Body of pancreas (tissue), 4 donors: Measurements from ENCODE around the gene RNASE1.

Source experiments
- POLR2A ChIP-seq, 3 donors: fragments of 450-650 bp; IDR thresholded peaks; one replicate each; pipeline ENCODE4 v1.6.1; 2016; ENCODE audit warnings: antibody characterized with exemption in 3 of 3, mild to moderate bottlenecking in 2 of 3
- TF ChIP-seq, protein P1 (sequence below), 7 experiments: fragments of 450-650 bp in 4 of 7; fragments of 200-600 bp in 3 of 7; sonication (generic) in 3 of 7; IDR thresholded peaks; one replicate each; pipeline ENCODE4 v1.5.1; 2016 to 2019; ENCODE audit warnings: antibody characterized with exemption in 7 of 7

DNA sequence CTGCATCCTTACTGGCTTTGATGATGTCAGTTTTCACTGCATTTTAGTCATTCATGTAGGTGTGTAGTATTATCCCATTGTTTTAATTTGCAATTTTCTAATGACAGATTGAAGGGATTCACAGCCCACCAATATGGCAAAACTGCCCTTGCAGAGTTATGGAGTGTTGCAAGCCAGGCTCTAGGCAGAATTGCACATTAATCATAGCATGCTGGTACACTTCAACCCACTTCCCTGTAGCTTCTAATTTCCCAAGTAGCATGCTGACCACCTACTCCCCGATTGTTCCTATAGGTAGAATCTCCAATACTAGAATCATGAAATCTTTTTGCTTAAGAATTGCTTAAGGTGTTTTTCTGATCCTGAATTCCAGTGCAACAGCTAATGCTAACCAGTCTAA is 26.7 kb downstream of the RNASE1 start:
- TF ChIP-seq, protein P1, sequence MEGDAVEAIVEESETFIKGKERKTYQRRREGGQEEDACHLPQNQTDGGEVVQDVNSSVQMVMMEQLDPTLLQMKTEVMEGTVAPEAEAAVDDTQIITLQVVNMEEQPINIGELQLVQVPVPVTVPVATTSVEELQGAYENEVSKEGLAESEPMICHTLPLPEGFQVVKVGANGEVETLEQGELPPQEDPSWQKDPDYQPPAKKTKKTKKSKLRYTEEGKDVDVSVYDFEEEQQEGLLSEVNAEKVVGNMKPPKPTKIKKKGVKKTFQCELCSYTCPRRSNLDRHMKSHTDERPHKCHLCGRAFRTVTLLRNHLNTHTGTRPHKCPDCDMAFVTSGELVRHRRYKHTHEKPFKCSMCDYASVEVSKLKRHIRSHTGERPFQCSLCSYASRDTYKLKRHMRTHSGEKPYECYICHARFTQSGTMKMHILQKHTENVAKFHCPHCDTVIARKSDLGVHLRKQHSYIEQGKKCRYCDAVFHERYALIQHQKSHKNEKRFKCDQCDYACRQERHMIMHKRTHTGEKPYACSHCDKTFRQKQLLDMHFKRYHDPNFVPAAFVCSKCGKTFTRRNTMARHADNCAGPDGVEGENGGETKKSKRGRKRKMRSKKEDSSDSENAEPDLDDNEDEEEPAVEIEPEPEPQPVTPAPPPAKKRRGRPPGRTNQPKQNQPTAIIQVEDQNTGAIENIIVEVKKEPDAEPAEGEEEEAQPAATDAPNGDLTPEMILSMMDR (IDR thresholded peaks at IDR 0.05), result no peak
- no peak for TF ChIP-seq POLR2A (IDR thresholded peaks at IDR 0.05)
